Natural killer cell (primary cell): ENCODE measurements around the gene SLC6A7. TPM values are rescaled to one million over a fixed set of nuclear protein-coding genes. Genes with fewer than 3 reads are reported as not detected.

Experiments
- ATAC-seq, 3 donors: fragments of 150-1000 bp in 2 of 3; fragments of 200-7000 bp in 1 of 3; cut with Tn5 transposase; 1 replicate in 1 of 3; 2 replicates in 2 of 3; pipeline ENCODE4 v1.10.0; 2021; ENCODE audit warnings: mild to moderate bottlenecking in 2 of 3, moderate library complexity in 2 of 3
- DNase-seq, 2 donors: peaks; one replicate each; pipeline versions ENCODE4 v3.0.0 to v3.0.0-alpha.2; 2013 to 2021; ENCODE audit warnings: mixed read lengths in 1 of 2
- H3K27ac ChIP-seq: one replicate; pipeline ENCODE4 v1.5.1; 2013; ENCODE audit warnings: mild to moderate bottlenecking, low read length
- H3K27me3 ChIP-seq: one replicate; pipeline ENCODE4 v1.6.1; 2013; ENCODE audit warnings: low read length; ENCODE audit not compliant: control insufficient read depth, insufficient read depth
- H3K36me3 ChIP-seq: one replicate; pipeline ENCODE4 v1.6.1; 2013; ENCODE audit warnings: low read length; ENCODE audit not compliant: control insufficient read depth, insufficient read depth
- H3K4me1 ChIP-seq: one replicate; pipeline ENCODE4 v1.6.1; 2013; ENCODE audit warnings: low read length; ENCODE audit not compliant: control insufficient read depth, insufficient read depth
- H3K4me3 ChIP-seq: one replicate; pipeline ENCODE4 v1.5.1; 2013; ENCODE audit warnings: low read length
- H3K9me3 ChIP-seq: one replicate; pipeline ENCODE4 v1.6.1; 2013; ENCODE audit warnings: low read length; ENCODE audit not compliant: control insufficient read depth, insufficient read depth
- H3K27ac Mint-ChIP-seq, 2 donors: one replicate each; pipeline ENCODE4 v1.8.0; 2022; ENCODE audit warnings: mild to moderate bottlenecking in 2 of 2, mixed read lengths in 2 of 2, moderate library complexity in 1 of 2
- H3K27me3 Mint-ChIP-seq, 2 donors: one replicate each; pipeline ENCODE4 v1.8.0; 2022; ENCODE audit warnings: low read depth in 2 of 2, mixed read lengths in 2 of 2
- H3K36me3 Mint-ChIP-seq: one replicate; pipeline ENCODE4 v1.8.0; 2022; ENCODE audit warnings: mixed read lengths
- H3K4me1 Mint-ChIP-seq, 2 donors: one replicate each; pipeline ENCODE4 v1.8.0; 2022; ENCODE audit warnings: mixed read lengths in 2 of 2
- H3K4me3 Mint-ChIP-seq: one replicate; pipeline ENCODE4 v1.8.0; 2022; ENCODE audit warnings: mild to moderate bottlenecking, moderate library complexity, mixed read lengths
- H3K9me3 Mint-ChIP-seq, 2 donors: one replicate each; pipeline ENCODE4 v1.8.0; 2022; ENCODE audit warnings: mixed read lengths in 2 of 2
- WGBS: methylation state at CpG from one replicate; pipeline ENCODE4 v1.1.7; 2013; ENCODE audit warnings: missing lambda C conversion rate; ENCODE audit not compliant: insufficient coverage; 5-methylcytosine and 5-hydroxymethylcytosine counted together
- intact Hi-C: fragments of 100-400 bp; cut with micrococcal nuclease; formaldehyde crosslinking; loops from one replicate; pipeline ENCODE4 v1.14.2; 2022
- total RNA-seq, 4 donors: library from RNA; stranded (reverse); fragments of 120-200 nt in 1 of 4; gene quantifications; one replicate each; pipeline versions ENCODE4 v1.2.3 to v1.2.4, GENCODE V29; 2013 to 2022
- TF ChIP-seq, protein P1 (sequence below): fragments of 200-600 bp; IDR thresholded peaks from one replicate; pipeline ENCODE4 v1.8.0; 2022; ENCODE audit warnings: antibody characterized with exemption

The SLC6A7 gene
- total RNA-seq, 3 donors from 2014 or later (not counting 1 experiment from before 2014, with no cell fraction given): not detected

DNA sequence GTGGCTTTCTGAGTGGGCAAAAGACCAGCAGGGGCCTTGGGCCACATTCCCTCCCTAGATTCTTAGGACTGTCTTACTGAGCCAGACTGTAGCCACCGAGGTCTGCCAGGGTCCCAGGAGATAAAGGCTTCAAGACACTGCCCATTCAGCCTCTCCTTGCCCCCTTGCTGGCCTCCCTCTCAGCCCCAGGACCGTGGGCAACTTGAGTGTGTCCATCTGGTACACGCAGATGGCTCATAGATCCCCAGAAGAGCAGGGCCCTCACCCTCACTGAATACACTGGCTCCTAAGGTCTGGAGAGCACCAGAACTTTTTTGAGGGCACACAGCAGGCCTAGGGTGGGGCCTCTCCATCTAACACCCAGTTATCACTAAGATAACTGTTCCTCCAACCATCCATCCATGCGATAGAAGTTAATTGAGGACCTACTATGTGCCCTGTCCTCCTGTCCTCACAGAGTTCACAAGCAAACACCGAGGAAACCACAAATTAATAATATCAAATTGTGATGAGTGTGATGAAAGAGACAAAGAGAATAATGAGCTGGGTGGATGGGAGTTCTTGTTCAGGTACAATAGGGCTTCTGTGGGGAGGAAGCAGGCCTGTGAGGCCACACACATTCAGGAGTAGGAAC is 29.3 kb upstream of the SLC6A7 start:
- Histone ChIP-seq H3K27me3 (no peaks in the 10 kb centered on the region), H3K9me3 (no peaks in the 10 kb centered on the region), H3K4me3 (no peak overlapping the region), H3K36me3 (no peaks in the 10 kb centered on the region), H3K4me1 (peaks cover 10% of the 10 kb centered on the region), H3K27ac (no peak overlapping the region)
- Mint-ChIP-seq H3K27ac (no peak overlapping the region), H3K9me3 (no peaks in the 10 kb centered on the region), H3K27me3 (peaks cover 13 to 32% of the 10 kb centered on the region in 2 donors), H3K4me3 (no peak overlapping the region), H3K36me3 (no peaks in the 10 kb centered on the region), H3K4me1 (peaks cover 7 to 20% of the 10 kb centered on the region in 2 donors)
- TF ChIP-seq, protein P1, sequence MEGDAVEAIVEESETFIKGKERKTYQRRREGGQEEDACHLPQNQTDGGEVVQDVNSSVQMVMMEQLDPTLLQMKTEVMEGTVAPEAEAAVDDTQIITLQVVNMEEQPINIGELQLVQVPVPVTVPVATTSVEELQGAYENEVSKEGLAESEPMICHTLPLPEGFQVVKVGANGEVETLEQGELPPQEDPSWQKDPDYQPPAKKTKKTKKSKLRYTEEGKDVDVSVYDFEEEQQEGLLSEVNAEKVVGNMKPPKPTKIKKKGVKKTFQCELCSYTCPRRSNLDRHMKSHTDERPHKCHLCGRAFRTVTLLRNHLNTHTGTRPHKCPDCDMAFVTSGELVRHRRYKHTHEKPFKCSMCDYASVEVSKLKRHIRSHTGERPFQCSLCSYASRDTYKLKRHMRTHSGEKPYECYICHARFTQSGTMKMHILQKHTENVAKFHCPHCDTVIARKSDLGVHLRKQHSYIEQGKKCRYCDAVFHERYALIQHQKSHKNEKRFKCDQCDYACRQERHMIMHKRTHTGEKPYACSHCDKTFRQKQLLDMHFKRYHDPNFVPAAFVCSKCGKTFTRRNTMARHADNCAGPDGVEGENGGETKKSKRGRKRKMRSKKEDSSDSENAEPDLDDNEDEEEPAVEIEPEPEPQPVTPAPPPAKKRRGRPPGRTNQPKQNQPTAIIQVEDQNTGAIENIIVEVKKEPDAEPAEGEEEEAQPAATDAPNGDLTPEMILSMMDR: no peak
- ATAC-seq (no peak), DNase-seq (no peak)
- intact Hi-C loops: loop anchor here (1.0 kb wide), 2 partner anchors 58 to 276 kb away; no protein-coding TSS in a partner anchor
- WGBS: 81% methylated on average over 4 of the region's 5 CpGs

DNA sequence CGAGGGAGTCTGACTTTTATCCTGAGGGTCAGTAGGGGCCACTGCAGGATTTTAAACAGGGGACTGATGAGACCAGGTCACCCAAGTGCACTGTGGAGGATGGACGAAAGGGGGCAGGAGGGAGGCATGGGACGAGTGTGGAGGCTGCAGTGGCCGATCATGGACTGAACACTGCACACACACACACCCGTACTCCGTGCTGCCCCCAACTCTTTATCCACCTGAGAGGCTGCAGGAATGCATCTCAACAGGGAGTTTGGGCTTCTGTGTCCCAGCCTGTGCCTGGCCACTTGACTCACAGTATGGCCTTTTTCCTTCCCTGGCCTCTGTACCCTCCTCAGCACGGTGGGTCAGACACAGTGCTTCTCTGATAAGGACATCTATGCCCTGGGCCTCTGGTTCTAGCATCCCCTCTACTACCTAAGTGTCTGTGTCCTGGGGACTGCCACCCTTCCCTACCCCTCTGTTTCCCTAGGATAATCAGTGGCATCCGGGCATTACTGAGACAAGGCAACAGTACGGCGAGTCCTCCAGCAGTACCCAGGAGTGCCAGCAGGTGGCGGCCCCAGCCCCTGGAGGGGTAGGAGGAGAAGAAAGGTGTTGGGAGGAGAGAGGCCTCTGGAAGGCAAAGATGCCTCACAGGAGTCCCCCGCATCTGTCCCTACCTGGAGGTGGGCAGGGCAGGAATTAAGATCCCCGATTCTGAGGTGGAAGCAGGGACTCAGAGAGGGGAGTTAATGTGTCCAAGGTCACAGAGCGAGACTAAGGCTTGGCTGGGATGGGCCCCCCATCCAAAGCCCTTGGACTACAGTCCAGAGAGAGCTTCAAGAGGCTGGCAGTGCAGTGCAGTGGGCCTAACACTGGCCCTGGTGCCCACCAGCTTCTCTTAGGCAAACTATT is 28.4 kb upstream of the SLC6A7 start:
- Histone ChIP-seq H3K4me3 (no peak overlapping the region), H3K36me3 (no peaks in the 10 kb centered on the region), H3K9me3 (no peaks in the 10 kb centered on the region), H3K4me1 (peaks cover 1% of the 10 kb centered on the region), H3K27ac (no peak overlapping the region), H3K27me3 (no peaks in the 10 kb centered on the region)
- Mint-ChIP-seq H3K27ac (no peak overlapping the region), H3K4me3 (no peak overlapping the region), H3K9me3 (no peaks in the 10 kb centered on the region), H3K27me3 (peaks cover 20 to 26% of the 10 kb centered on the region in 2 donors), H3K4me1 (peaks cover under 1 to 11% of the 10 kb centered on the region in 2 donors), H3K36me3 (no peaks in the 10 kb centered on the region)
- DNase-seq (peak; percentile 73 to 76), ATAC-seq (peak; percentile 65 to 97 (median 92))
- intact Hi-C loops: loop anchor here (1.0 kb wide), 2 partner anchors 57 to 275 kb away; no protein-coding TSS in a partner anchor
- WGBS: 67% methylated on average over 14 of the region's 14 CpGs
- TF ChIP-seq, protein P1: peak; percentile 94

DNA sequence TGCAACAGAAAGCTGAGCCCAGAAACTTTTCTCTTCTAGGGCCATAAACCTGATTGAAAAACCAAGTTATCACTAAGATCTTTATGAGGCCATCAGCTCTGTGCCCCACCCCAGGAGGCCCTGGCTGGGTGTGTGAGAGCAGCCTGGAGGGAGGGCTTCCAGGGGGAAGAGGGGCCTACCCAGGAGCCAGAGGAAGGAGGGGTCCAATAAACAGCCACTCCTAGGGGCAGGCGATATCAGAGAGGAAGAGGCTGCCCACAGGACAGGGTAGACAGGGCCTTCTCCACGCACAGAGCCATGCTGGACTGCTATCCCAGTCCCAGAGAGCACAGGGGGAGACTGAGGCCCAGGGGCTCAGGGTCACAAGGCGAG is 27.7 kb upstream of the SLC6A7 start:
- Histone ChIP-seq H3K27ac (no peak overlapping the region), H3K27me3 (no peaks in the 10 kb centered on the region), H3K4me3 (no peak overlapping the region), H3K9me3 (no peaks in the 10 kb centered on the region), H3K4me1 (no peaks in the 10 kb centered on the region), H3K36me3 (no peaks in the 10 kb centered on the region)
- no peak overlapping the region for H3K27ac Mint-ChIP-seq
- no peak for ATAC-seq
- no peaks in the 10 kb centered on the region for H3K36me3 Mint-ChIP-seq
- H3K9me3 Mint-ChIP-seq: no peaks in the 10 kb centered on the region
- intact Hi-C loops: no loop called here
- WGBS: 85% methylated on average over 3 of the region's 3 CpGs
- H3K4me3 Mint-ChIP-seq: no peak overlapping the region
- no peak for DNase-seq
- H3K4me1 Mint-ChIP-seq: peaks cover 0 to 11% of the 10 kb centered on the region in 2 donors
- H3K27me3 Mint-ChIP-seq: peaks cover 20 to 26% of the 10 kb centered on the region in 2 donors
- TF ChIP-seq, protein P1: no peak
